GM10847 (cell line): Measurements from ENCODE around the gene TRMT112.

ENCODE experiments used
- POLR2A ChIP-seq: IDR thresholded peaks from 2 replicates; pipeline ENCODE4 v1.6.1; 2011; ENCODE audit not compliant: insufficient read length; ENCODE audit errors: extremely low read depth

Gene TRMT112

DNA sequence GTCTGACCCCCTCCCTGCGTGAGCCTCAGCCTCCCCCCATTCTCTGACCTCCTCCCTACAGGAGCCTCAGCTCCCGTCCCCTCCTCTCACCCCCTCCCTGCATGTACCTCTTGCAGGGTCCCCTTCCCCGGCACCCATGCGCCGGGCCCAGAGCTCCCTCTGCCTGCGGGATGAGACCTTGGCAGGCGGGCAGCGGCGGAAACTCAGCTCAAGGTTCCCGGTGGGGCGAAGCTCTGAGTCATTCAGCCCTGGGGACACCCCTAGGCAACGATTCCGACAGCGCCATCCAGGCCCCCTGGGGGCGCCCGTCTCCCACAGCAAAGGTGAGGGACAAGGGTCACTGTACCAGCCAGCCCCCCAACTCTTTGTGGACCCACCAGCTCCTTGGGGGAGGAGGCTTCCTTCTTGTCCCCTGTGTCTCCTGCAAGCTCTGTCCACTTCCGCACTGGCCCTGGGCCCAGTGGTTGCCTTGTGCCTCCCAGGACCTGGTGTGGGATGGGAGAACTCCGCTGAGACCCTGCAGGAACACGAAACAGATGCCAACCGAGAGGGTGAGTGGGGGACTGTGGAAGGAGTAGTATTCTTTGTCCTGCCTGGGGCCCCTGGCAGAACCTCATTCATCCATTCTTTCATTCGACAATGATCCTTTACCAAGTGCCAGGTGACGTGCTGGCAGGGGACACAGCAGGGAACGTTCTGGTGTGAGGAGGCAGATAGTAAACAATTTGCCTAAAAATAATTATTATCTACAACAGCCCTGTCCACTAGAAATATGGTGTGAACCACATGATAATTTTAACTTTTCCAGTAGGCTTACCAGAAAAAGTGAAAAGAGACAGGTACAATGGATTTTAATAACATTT, 38.0 kb upstream of the TRMT112 start:
- TF ChIP-seq POLR2A: no peak

DNA sequence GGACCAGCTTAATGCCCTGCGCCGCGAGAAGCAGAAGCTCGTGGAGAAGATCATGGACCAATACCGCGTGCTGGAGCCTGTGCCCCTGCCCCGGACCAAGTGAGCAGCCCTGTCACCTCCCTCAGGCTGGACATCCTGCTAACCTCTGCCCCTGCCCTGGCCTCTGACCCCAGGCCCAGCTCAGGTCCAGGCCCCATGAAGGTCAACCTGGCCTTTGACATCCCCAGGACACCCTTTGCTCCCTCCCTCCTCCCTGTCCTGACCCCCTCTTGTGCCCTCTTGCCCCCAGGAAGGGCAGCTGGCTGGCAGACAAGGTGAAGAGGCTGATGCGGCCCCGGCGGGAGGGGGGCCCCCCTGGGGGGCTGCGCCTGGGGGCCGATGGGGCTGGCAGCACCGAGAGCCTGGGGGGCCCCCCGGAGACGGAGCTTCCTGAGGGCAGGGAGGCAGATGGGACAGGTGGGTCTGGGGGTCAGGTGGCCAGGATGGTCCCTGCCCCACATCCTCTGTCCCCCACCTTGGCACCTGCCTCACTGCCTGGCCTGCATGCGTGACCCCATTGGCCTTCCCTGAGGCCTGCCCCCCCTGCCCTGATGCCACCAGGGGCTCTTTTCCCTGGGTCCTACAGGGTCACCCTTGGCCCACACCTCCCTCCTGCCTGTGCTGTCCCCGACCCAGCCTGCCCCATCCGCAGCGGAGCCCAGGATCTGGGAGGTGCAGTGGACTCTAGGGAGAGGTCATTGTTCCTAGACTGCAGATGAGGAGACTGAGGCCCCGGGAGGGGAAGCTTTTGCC, 36.6 kb upstream of the TRMT112 start:
- no peak for TF ChIP-seq POLR2A

DNA sequence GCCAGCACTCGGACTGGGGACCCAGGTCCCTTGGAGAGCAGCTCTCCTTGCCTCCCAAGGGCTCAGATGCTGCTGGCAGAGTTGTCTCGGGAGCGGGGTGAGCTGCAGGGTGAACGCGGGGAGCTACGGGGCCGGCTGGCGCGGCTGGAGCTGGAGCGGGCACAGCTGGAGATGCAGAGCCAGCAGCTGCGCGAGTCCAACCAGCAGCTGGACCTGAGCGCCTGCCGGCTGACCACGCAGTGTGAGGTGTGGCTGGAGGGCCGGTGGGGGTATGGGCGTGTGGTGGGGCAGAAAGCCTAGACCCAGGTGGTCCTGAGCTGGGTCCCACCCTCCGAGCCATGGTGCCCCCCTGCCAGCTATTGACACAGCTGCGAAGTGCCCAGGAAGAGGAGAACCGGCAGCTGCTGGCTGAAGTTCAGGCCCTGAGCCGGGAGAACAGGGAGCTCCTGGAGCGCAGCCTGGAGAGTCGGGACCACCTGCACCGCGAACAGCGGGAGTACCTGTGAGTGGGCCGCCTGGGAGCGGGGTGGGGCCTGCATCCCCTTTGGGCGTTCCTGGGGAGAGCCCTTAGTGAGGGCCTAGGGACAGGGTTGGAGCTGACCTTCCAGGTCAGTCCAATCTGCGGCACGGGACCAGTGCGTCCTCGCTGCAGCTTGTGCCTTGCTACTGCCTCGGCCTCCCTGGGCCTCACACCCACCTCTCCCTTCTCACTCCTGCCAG, 35.8 kb upstream of the TRMT112 start:
- no peak for TF ChIP-seq POLR2A

DNA sequence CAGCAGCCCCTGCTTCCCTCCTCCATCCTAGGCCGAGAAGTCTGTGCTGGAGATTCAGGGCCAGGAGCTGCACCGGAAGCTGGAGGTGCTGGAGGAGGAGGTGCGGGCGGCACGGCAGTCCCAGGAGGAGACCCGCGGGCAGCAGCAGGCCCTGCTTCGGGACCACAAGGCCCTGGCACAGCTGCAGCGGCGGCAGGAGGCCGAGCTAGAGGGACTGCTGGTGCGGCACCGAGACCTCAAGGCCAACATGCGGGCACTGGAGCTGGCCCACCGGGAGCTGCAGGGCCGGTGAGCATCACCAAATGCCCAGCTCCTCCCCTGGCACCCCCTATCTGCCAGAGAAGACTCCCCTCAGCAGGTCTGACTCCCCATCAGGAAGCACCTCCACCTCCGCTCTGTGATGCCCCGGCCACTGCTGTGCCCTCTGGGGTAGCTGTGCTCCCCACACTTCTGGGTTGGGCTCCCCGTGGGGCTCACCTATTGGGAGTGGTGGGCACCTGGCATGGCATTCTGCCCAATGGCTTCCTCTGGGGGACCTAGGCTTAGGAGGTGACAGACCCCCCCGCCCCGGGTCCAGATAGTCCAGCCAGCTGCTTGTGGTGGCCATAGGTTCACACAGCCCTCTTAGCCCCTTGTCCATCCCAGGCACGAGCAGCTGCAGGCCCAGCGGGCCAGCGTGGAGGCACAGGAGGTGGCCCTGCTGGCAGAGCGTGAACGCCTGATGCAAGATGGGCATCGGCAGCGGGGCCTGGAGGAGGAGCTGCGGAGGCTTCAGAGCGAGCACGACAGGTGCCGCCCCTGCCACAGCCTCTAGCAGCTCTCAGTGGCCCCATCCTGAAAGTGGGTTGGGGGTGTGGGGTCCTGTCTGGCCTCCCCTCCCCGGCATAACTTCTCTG, 35.0 kb upstream of the TRMT112 start:
- TF ChIP-seq POLR2A: no peak

DNA sequence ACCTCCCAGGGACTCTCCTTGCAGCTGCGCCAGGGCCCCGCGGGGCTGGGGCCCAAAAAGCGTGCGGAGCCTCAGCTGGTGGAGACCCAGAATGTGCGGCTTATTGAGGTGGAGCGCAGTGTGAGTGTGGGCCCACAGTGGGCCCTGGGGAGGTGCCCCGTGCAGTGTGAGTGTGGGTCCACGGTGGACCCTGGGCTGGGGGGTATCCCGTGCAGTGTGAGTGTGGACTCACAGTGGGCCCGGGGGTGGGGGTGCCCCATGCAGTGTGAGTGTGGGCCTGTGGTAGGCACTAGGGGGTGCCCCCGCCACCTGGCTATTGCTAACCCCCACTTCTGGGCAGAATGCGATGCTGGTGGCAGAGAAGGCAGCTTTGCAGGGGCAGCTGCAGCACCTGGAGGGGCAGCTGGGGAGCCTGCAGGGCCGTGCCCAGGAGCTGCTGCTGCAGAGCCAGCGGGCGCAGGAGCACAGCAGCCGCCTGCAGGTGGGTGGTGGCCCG, 33.8 kb upstream of the TRMT112 start:
- TF ChIP-seq POLR2A: no peak

DNA sequence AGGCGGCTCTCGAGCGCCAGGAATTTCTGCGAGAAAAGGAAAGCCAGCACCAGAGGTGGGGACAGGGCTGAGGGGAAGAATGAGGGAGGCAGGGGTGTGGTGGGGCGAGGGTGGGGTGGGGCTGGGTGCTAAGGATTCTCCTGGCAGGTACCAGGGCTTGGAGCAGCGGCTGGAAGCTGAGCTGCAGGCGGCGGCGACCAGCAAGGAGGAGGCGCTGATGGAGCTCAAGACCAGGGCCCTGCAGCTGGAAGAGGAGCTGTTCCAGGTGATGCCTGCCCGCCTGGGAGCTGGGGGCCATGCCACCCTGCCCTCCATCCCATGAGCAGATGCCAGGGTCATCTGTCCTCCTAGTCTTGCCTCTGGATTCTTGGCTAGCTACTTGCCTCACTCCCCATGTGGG, 32.0 kb upstream of the TRMT112 start:
- no peak for TF ChIP-seq POLR2A

DNA sequence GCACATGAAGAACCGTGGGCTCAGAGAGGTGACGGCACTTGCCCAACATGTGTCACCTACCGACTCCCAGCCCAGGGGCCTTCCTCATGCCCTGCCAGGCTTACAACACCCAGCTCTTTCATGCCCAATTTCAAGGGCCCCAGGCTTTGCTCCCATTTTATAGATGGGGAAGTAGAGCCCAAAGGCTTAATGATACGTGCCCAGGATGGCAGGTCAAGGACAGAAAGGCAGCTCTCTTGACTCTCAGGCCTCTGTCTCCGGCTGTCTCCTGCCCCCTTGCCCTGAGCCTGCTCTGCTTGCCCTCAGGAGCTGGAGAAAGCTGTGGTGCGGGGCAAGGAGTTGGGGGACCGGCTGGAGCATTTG, 31.6 kb upstream of the TRMT112 start:
- no peak for TF ChIP-seq POLR2A

DNA sequence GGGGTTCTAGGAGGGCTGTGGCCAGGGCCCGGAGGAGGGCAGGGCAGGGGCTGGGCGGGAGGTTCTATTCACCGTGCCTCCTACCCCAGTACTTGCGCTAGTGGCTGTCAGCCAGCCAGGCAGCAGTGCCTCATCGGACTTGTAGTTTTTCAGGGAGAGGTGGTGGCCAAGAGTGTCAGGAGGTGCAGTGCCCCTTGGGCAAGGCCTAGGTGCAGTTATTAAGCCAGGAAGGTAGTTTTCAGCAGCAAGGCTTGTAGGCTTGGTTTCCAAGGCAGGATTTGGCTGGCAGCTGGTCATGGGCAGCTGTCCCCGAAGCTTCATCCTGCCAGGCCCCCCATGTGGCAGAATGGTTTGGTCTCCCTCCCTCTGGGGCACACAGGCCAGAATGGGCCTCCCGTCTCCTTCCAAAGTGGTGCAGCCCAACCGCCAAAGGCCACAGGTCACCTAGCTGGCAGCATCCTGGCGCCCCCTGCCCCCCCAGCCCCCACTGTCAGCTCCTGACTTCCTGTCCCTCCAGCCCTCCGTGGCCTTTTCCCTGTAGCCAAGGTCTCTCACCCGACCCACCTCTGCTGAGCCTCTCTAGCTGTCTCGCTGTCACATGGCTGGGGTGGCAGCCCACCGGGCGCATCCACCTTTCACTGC, 31.1 kb upstream of the TRMT112 start:
- no peak for TF ChIP-seq POLR2A

DNA sequence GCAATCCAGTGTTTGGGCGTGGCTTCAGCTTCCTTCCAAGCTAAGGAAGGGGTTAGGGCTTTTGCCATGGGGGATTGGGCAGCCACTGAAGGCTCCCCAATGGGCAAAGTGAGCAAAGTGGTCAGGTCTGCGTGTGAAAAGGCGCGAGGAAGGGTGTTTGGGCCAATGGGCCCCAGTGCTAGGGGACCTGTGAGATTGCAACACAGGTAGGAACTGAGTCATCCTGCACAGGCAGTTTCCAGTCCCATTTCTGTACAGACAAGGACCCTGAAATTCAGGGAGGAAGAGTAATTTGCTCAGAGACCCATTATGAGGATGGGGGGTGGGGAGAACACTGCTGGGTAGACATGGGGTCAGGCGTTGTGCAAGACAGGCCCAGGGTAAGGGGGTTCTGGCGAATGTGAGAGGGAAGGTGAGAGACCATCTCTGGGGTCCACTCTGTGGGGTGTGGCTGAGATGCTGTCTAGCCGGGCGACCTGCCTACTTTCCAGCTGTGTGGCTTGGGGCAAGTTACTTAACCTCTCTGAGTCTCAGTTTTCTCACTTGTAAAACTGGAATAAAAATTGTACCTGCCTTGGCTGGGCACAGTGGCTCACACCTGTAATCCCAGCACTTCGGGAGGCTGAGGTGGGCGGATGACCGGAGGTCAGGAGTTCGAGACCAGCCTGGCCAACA, 30.0 kb upstream of the TRMT112 start:
- TF ChIP-seq POLR2A: no peak

DNA sequence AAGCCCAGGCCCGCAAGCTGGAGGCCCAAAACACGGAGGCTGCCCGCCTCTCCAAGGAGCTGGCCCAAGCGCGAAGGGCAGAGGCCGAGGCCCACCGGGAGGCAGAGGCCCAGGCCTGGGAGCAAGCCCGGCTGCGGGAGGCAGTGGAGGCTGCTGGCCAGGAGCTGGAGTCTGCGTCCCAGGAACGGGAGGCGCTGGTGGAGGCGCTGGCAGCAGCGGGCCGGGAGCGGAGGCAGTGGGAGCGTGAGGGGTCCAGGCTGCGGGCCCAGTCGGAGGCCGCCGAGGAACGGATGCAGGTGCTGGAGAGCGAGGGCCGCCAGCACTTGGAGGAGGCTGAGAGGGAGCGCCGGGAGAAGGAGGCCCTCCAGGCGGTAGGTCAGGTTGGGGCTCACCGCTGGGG, 27.4 kb upstream of the TRMT112 start:
- TF ChIP-seq POLR2A: no peak

DNA sequence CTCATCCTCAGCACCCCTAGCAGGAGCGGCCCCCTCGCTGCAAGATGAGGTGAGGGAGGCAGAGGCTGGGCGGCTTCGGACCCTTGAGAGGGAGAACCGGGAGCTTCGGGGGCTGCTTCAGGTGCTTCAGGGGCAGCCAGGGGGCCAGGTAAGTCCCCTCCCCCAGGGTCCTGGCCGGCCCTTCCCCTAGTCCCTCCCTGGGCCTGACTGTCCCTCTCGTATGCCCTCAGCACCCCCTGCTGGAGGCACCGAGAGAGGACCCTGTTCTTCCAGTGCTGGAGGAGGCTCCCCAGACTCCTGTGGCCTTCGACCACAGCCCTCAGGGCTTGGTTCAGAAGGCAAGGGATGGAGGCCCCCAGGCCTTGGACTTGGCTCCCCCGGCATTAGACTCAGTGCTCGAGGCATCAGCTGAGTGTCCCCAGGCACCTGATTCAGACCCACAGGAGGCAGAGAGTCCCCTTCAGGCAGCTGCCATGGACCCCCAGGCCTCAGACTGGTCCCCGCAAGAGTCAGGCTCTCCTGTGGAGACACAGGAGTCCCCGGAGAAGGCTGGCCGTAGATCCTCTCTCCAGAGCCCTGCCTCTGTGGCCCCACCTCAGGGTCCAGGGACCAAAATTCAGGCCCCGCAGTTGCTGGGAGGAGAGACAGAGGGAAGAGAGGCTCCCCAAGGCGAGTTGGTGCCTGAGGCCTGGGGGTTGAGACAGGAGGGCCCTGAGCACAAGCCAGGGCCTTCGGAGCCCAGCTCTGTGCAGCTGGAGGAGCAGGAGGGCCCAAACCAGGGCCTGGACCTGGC, 26.6 kb upstream of the TRMT112 start:
- TF ChIP-seq POLR2A: no peak

DNA sequence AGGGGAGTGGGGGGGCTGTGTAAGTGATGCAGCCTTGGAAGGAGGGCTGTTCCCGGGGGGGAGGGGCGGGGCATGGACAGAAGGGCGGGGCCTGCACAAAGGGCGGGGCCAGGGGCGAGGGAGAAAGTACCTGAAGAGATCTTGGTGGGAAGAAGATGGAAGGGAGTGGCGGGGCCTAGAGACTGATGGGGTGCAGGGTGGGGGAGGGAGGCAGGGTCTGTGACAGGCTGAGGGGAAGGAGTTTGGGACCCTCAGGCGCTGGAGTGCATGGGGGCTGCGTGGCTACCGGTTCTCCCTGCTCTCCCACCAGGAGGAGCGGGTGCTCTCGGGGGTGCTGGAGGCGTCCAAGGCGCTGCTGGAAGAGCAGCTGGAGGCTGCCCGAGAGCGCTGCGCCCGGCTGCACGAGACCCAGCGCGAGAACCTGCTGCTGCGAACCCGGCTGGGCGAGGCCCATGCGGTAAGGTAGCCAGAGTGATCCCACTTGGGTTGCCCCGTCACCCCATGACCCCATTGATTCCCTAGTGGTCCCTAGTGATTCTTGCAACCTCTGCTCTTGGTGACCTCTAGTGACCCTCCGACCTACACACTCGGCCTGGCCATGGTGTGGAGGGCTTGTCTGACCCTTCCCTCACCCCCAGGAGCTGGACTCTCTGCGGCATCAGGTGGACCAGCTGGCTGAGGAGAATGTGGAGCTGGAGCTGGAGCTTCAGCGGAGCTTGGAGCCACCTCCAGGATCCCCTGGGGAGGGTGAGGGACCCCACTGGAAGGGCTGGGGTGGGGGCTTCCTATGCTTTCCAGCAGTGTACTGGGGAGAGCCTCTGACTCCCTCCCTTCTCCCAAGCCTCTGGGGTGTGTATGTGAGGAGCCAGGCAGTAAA, 25.7 kb upstream of the TRMT112 start:
- TF ChIP-seq POLR2A: no peak
